Spinal cord (tissue), 10 donors: ENCODE data around the gene SLC43A1. TPM values are rescaled to one million over a fixed set of nuclear protein-coding genes. Genes with fewer than 3 reads are reported as not detected.
"Not testable (repeated sequence)": the region's sequence is repeated elsewhere in the genome, so short reads cannot be mapped to it uniquely, and the experiment has no call there.

Source experiments
- DNase-seq, 6 donors: peaks; one replicate each; pipeline versions ENCODE4 v3.0.0 to v3.0.0-alpha.2; 2013 to 2015; ENCODE audit warnings: low spot score in 6 of 6, low read depth in 4 of 6
- H3K27ac ChIP-seq: one replicate; pipeline ENCODE4 v1.5.1; 2013; ENCODE audit warnings: low read depth, low read length, control low read depth
- H3K27me3 ChIP-seq: one replicate; pipeline ENCODE4 v1.6.1; 2013; ENCODE audit warnings: low read length; ENCODE audit not compliant: control insufficient read depth, insufficient read depth
- H3K36me3 ChIP-seq: one replicate; pipeline ENCODE4 v1.6.1; 2013; ENCODE audit warnings: low read length; ENCODE audit not compliant: control insufficient read depth, insufficient read depth
- H3K4me1 ChIP-seq: one replicate; pipeline ENCODE4 v1.6.1; 2013; ENCODE audit warnings: low read length; ENCODE audit not compliant: control insufficient read depth, insufficient read depth
- H3K4me3 ChIP-seq: one replicate; pipeline ENCODE4 v1.5.1; 2013; ENCODE audit warnings: low read depth, low read length, control low read depth
- H3K9me3 ChIP-seq: one replicate; pipeline ENCODE4 v1.6.1; 2013; ENCODE audit warnings: low read length; ENCODE audit not compliant: control insufficient read depth, insufficient read depth
- WGBS: methylation state at CpG from one replicate; pipeline ENCODE4 v1.1.5; 2013; ENCODE audit warnings: missing lambda C conversion rate; ENCODE audit not compliant: insufficient coverage; 5-methylcytosine and 5-hydroxymethylcytosine counted together
- polyA plus RNA-seq, 2 donors: library from polyadenylated mRNA; unstranded; fragments of 120-200 nt; gene quantifications; one replicate each; pipeline ENCODE4 v1.2.1, GENCODE V29; 2013; ENCODE audit not compliant: insufficient read length in 2 of 2
- total RNA-seq, 2 donors: library from RNA; depleted of rRNA in 1 of 2; stranded (reverse); fragments of 120-200 nt in 1 of 2; fragments of >200 nt in 1 of 2; gene quantifications; one replicate each; pipeline versions ENCODE4 v1.2.3 to v1.2.4, GENCODE V29; 2013 to 2014
- donor health status: healthy.

SLC43A1 gene
- total and polyA plus RNA-seq, 4 donors, result 4.0 to 10.4 (median 5.7) TPM

- WGBS, result under 1% methylated on average over 27 of the region's 44 CpGs
- no peaks in the 10 kb centered on the region for H3K9me3 ChIP-seq
- DNase-seq, result peak in 1 of 6 donors; percentile 93
- no peak overlapping the region for H3K27ac ChIP-seq
- no peak overlapping the region for H3K4me3 ChIP-seq
- H3K4me1 ChIP-seq, result peaks cover 54% of the 10 kb centered on the region
- H3K36me3 ChIP-seq, result no peaks in the 10 kb centered on the region
- peaks cover 54% of the 10 kb centered on the region for H3K27me3 ChIP-seq
Measured at GRCh38 chr11:57458410-57459163, 56.9 kb downstream of the SLC43A1 start.

GRCh38 chr11:57458060-57458409 lies 57.5 kb downstream of the SLC43A1 start:
- no peaks in the 10 kb centered on the region for H3K36me3 ChIP-seq
- no peak for DNase-seq
- peaks cover 49% of the 10 kb centered on the region for H3K4me1 ChIP-seq
- H3K9me3 ChIP-seq, result no peaks in the 10 kb centered on the region
- no peak overlapping the region for H3K27ac ChIP-seq
- H3K27me3 ChIP-seq, result peaks cover 55% of the 10 kb centered on the region
- 0% methylated on average over 12 of the region's 16 CpGs for WGBS
- no peak overlapping the region for H3K4me3 ChIP-seq

GRCh38 chr11:57457643-57458023 lies 57.9 kb downstream of the SLC43A1 start:
- Histone ChIP-seq H3K27me3 (peaks cover 55% of the 10 kb centered on the region), H3K27ac (no peak overlapping the region), H3K4me1 (peaks cover 49% of the 10 kb centered on the region), H3K4me3 (no peak overlapping the region), H3K36me3 (no peaks in the 10 kb centered on the region), H3K9me3 (no peaks in the 10 kb centered on the region)
- WGBS, result 0% methylated on average over 1 of the region's 7 CpGs
- DNase-seq, result no peak

- Histone ChIP-seq H3K4me3 (no peak overlapping the region), H3K36me3 (no peaks in the 10 kb centered on the region), H3K4me1 (peaks cover 46% of the 10 kb centered on the region), H3K9me3 (no peaks in the 10 kb centered on the region), H3K27ac (no peak overlapping the region), H3K27me3 (peaks cover 55% of the 10 kb centered on the region)
- DNase-seq, result peak in 5 of 6 donors; percentile 63 to 93 (median 73)
- 4% methylated on average over 11 of the region's 19 CpGs for WGBS
Measured at GRCh38 chr11:57456960-57457642, 58.4 kb downstream of the SLC43A1 start.

- H3K9me3 ChIP-seq, result no peaks in the 10 kb centered on the region
- H3K4me3 ChIP-seq, result no peak overlapping the region
- peaks cover 20% of the 10 kb centered on the region for H3K4me1 ChIP-seq
- H3K27ac ChIP-seq, result no peak overlapping the region
- peaks cover 27% of the 10 kb centered on the region for H3K27me3 ChIP-seq
- DNase-seq, result no peak
- 76% methylated on average over 2 of the region's 2 CpGs for WGBS
- no peaks in the 10 kb centered on the region for H3K36me3 ChIP-seq
Measured at GRCh38 chr11:57453543-57454177, 61.8 kb downstream of the SLC43A1 start.

GRCh38 chr11:57446055-57446454 lies 69.4 kb downstream of the SLC43A1 start:
- WGBS, result 91% methylated on average over 1 of the region's 1 CpG
- DNase-seq, result no peak
- no peak overlapping the region for H3K4me3 ChIP-seq
- no peaks in the 10 kb centered on the region for H3K9me3 ChIP-seq
- H3K4me1 ChIP-seq, result no peaks in the 10 kb centered on the region
- no peak overlapping the region for H3K27ac ChIP-seq
- no peaks in the 10 kb centered on the region for H3K36me3 ChIP-seq
- H3K27me3 ChIP-seq, result no peaks in the 10 kb centered on the region

- H3K27ac ChIP-seq, H3K9me3 ChIP-seq, H3K4me3 ChIP-seq, H3K4me1 ChIP-seq, DNase-seq, H3K36me3 ChIP-seq, H3K27me3 ChIP-seq: not testable (repeated sequence)
- no CpG with 5 or more reads among the region's 9 CpGs for WGBS
Measured at GRCh38 chr11:57445122-57445394, 70.4 kb downstream of the SLC43A1 start.

GRCh38 chr11:57444362-57445121 lies 71.0 kb downstream of the SLC43A1 start:
- H3K27me3 ChIP-seq, result no peaks in the 10 kb centered on the region
- no peaks in the 10 kb centered on the region for H3K9me3 ChIP-seq
- H3K36me3 ChIP-seq, result no peaks in the 10 kb centered on the region
- H3K4me1 ChIP-seq, result no peaks in the 10 kb centered on the region
- no peak overlapping the region for H3K27ac ChIP-seq
- 89% methylated on average over 6 of the region's 9 CpGs for WGBS
- DNase-seq, result no peak
- H3K4me3 ChIP-seq, result no peak overlapping the region

- WGBS, result 97% methylated on average over 3 of the region's 4 CpGs
- no peaks in the 10 kb centered on the region for H3K4me1 ChIP-seq
- no peaks in the 10 kb centered on the region for H3K27me3 ChIP-seq
- H3K9me3 ChIP-seq, result no peaks in the 10 kb centered on the region
- DNase-seq, result no peak
- H3K27ac ChIP-seq, result no peak overlapping the region
- no peaks in the 10 kb centered on the region for H3K36me3 ChIP-seq
- no peak overlapping the region for H3K4me3 ChIP-seq
Measured at GRCh38 chr11:57440744-57441414, 74.6 kb downstream of the SLC43A1 start.
